ENCODE measurements around the gene RASSF8. TPM values are rescaled to one million over a fixed set of nuclear protein-coding genes. Genes with fewer than 3 reads are reported as not detected.

RASSF8 gene
- total RNA-seq, 1 donor from 2014 or later: 50.5 TPM

- Mint-ChIP-seq H3K27ac (ENCODE audit: unreplicated experiment) (no peak overlapping the region), H3K36me3 (ENCODE audit: low read depth) (no peaks in the 10 kb centered on the region), H3K9me3 (peaks cover 5% of the 10 kb centered on the region), H3K4me1 (peaks cover 25% of the 10 kb centered on the region), H3K4me3 (no peak overlapping the region), H3K27me3 (ENCODE audit: low read depth) (no peaks in the 10 kb centered on the region)
- TF ChIP-seq CTCF (conservative IDR thresholded peaks at IDR 0.05): no peak
- no peak for DNase-seq (ENCODE audit: low read depth, low spot score)
Observed at GRCh38 chr12:25929142-25929541, 29.3 kb upstream of the RASSF8 start.

- no peak for TF ChIP-seq CTCF (conservative IDR thresholded peaks at IDR 0.05)
Observed at GRCh38 chr12:25932971-25933370, 25.5 kb upstream of the RASSF8 start.

GRCh38 chr12:25934456-25934855, 24.0 kb upstream of the RASSF8 start:
- no peak for DNase-seq (ENCODE audit: low read depth, low spot score)
- TF ChIP-seq CTCF (conservative IDR thresholded peaks at IDR 0.05): no peak
- no peak overlapping the region for H3K27ac Mint-ChIP-seq (ENCODE audit: unreplicated experiment)
- no peaks in the 10 kb centered on the region for H3K27me3 Mint-ChIP-seq (ENCODE audit: low read depth)
- peaks cover 17% of the 10 kb centered on the region for H3K4me1 Mint-ChIP-seq
- no peak overlapping the region for H3K4me3 Mint-ChIP-seq
- H3K9me3 Mint-ChIP-seq: peaks cover 5% of the 10 kb centered on the region
- H3K36me3 Mint-ChIP-seq (ENCODE audit: low read depth): no peaks in the 10 kb centered on the region

More at GRCh38 chr12:25932971-25933370, 25.5 kb upstream of the RASSF8 start:
- Mint-ChIP-seq H3K9me3 (peaks cover 5% of the 10 kb centered on the region), H3K4me3 (no peak overlapping the region), H3K27ac (ENCODE audit: unreplicated experiment) (no peak overlapping the region), H3K4me1 (peaks cover 30% of the 10 kb centered on the region), H3K36me3 (ENCODE audit: low read depth) (no peaks in the 10 kb centered on the region), H3K27me3 (ENCODE audit: low read depth) (no peaks in the 10 kb centered on the region)
- DNase-seq (ENCODE audit: low read depth, low spot score): no peak

GRCh38 chr12:25935355-25936144, 22.9 kb upstream of the RASSF8 start:
- Mint-ChIP-seq H3K27me3 (ENCODE audit: low read depth) (no peaks in the 10 kb centered on the region), H3K27ac (ENCODE audit: unreplicated experiment) (no peak overlapping the region), H3K36me3 (ENCODE audit: low read depth) (no peaks in the 10 kb centered on the region), H3K9me3 (peaks cover under 1% of the 10 kb centered on the region), H3K4me3 (no peak overlapping the region), H3K4me1 (peaks cover 9% of the 10 kb centered on the region)
- no peak for DNase-seq (ENCODE audit: low read depth, low spot score)
- TF ChIP-seq CTCF (conservative IDR thresholded peaks at IDR 0.05): no peak

- H3K4me3 Mint-ChIP-seq: no peak overlapping the region
- no peaks in the 10 kb centered on the region for H3K27me3 Mint-ChIP-seq (ENCODE audit: low read depth)
- no peak for TF ChIP-seq CTCF (conservative IDR thresholded peaks at IDR 0.05)
- H3K36me3 Mint-ChIP-seq (ENCODE audit: low read depth): no peaks in the 10 kb centered on the region
- DNase-seq (ENCODE audit: low read depth, low spot score): no peak
- peaks cover 9% of the 10 kb centered on the region for H3K4me1 Mint-ChIP-seq
- peak overlapping the region; percentile 24 for H3K27ac Mint-ChIP-seq (ENCODE audit: unreplicated experiment)
- no peaks in the 10 kb centered on the region for H3K9me3 Mint-ChIP-seq
Observed at GRCh38 chr12:25937096-25937495, 21.4 kb upstream of the RASSF8 start.
